ENCODE data around the gene TMEM163. TPM values are rescaled to one million over a fixed set of nuclear protein-coding genes. Genes with fewer than 3 reads are reported as not detected.
"Not testable (repeated sequence)": the region's sequence is repeated elsewhere in the genome, so short reads cannot be mapped to it uniquely, and the experiment has no call there.

Gene TMEM163
- polyA plus RNA-seq, 3 donors from 2014 or later: 1.1 to 5.2 (median 2.8) TPM

DNA sequence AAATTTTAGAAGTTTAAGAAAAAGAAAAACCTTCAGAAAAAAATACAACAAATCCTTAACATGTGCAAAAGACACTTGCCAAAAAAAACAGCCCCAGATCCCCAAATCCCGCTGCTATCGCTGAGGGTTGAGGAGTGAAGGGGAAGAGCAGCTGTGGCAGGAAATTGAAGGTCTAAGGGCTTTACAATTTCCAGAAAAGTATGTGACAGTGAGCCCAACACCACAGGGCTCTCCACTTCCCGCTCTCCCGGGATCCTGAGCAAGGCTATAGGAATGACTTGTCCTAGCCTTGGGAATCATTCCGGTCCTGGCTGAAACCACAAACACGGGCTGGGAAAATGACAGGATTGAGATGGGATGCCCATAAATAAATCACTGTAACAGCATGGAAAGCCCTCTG lies 191.4 kb downstream of the TMEM163 start:
- no peak overlapping the region for H3K4me3 Mint-ChIP-seq
- H3K27ac Mint-ChIP-seq: no peak overlapping the region
- peaks cover 0 to 2% (median 0%) of the 10 kb centered on the region in 3 donors for H3K36me3 Mint-ChIP-seq
- H3K4me1 Mint-ChIP-seq: no peaks in the 10 kb centered on the region
- no peaks in the 10 kb centered on the region for H3K9me3 Mint-ChIP-seq
- peaks cover 0 to 3% (median 2%) of the 10 kb centered on the region in 3 donors for H3K27me3 Mint-ChIP-seq (ENCODE audit: low read depth in 3 of 3)
- no peak for DNase-seq

DNA sequence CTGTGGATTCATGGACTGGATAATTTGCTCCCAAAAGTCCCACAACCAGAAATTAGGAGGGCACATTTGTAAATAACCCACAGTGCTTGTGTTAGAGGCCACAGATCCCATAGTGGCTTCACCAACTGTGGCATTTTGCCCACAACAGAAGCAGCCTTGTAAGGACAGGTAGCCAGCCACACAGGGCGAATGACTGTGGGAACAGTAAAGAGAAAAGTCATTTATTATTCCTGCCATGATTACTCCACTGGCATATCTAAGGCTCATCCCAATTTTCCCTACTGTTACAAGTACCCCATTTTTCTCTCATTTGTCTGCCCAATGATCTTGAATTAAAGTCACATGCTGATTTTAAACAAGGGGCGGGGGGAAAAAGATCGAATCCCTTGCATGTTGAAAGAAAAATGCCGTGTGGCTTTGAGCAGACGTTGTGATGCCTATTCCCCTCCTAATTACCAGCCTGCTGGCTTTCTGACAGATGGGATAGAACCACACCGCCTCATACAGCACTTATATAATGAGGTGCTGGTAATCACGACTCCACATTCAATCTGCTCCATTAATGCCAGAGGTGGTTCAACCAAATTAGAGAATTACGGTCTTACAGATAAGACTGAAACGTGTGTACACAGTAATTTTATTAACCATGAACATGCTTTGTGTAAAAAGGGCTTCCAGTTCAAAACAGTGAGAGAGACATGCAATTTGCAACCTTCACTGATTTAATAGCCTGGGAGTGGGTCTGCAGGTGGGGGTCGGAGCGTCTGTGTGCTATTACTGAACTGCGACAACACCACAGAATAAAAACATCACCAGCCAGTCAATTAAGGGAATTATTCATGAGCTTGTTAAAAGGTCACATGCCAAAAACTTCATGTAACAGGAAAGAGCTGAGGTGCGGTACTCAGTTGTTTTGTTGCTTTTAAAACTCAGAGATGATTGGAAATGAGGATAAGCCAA lies 196.0 kb downstream of the TMEM163 start:
- Mint-ChIP-seq H3K4me3 (no peak overlapping the region), H3K27me3 (ENCODE audit: low read depth in 3 of 3) (peaks cover 0 to 4% (median 0%) of the 10 kb centered on the region in 3 donors), H3K4me1 (no peaks in the 10 kb centered on the region), H3K27ac (no peak overlapping the region), H3K36me3 (no peaks in the 10 kb centered on the region), H3K9me3 (no peaks in the 10 kb centered on the region)
- no peak for DNase-seq

DNA sequence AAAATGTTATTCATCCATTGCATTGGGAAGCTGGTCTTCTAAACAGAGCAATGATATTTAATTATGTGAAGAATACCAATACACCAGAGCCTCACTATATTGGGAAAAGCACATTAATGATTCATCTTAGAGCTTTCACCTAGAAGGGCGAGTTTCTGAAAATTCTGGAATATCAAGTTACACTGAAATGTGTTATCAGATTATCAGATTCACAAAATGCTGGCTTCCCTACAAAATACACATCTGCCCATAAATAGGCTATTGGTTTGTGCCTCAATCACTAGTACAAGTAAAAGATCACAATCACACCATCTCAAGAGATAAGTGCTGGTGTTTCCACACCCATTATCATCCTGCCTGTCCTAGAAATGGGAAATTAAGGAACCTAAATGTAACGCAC lies 200.7 kb downstream of the TMEM163 start:
- no peaks in the 10 kb centered on the region for H3K9me3 Mint-ChIP-seq
- no peaks in the 10 kb centered on the region for H3K36me3 Mint-ChIP-seq
- no peaks in the 10 kb centered on the region for H3K4me1 Mint-ChIP-seq
- no peak overlapping the region for H3K4me3 Mint-ChIP-seq
- no peak overlapping the region for H3K27ac Mint-ChIP-seq
- DNase-seq: no peak
- H3K27me3 Mint-ChIP-seq (ENCODE audit: low read depth in 3 of 3): peaks cover 0 to 2% (median 0%) of the 10 kb centered on the region in 3 donors

DNA sequence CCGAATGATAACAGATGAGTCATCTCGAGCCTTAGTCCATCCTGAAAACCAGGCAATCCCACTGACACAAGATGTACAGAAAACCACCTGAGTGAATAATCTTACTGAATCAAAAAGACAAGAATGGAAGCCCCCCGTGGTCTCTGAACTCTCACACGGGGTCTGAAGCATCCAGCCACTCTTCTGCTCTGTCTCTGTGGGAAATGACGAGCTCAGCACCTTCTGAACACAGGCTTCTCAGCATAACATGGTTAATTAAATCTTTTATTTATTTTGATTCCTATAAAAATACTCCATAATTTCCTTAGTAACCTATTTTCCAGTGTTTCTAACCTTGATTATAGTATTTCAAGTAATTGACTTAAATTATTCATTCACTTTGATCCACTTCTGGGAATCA lies 203.7 kb downstream of the TMEM163 start:
- DNase-seq: no peak
- H3K9me3 Mint-ChIP-seq: no peaks in the 10 kb centered on the region
- peaks cover 0 to 2% (median 0%) of the 10 kb centered on the region in 3 donors for H3K27me3 Mint-ChIP-seq (ENCODE audit: low read depth in 3 of 3)
- no peak overlapping the region for H3K4me3 Mint-ChIP-seq
- no peak overlapping the region for H3K27ac Mint-ChIP-seq
- H3K36me3 Mint-ChIP-seq: no peaks in the 10 kb centered on the region
- H3K4me1 Mint-ChIP-seq: no peaks in the 10 kb centered on the region

DNA sequence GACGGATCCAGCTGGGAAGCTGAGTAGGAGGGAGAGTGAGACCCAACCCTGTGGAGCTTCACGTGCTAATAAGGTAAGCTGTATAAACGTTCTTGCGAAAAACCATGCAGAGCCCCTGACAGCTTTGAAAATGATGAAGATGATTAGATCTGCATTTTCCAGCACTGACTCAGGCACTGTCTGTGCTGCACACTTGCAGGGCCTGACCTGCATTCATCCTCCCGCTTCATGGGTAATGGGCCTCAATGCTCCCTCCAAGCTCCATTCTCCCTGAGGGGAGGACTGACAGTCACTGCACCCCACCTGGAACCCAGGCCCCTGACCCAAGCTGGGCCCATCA lies 205.4 kb downstream of the TMEM163 start:
- no peaks in the 10 kb centered on the region for H3K36me3 Mint-ChIP-seq
- H3K27me3 Mint-ChIP-seq (ENCODE audit: low read depth in 3 of 3): peaks cover 0 to 2% (median 0%) of the 10 kb centered on the region in 3 donors
- no peak overlapping the region for H3K4me3 Mint-ChIP-seq
- no peak overlapping the region for H3K27ac Mint-ChIP-seq
- no peak for DNase-seq
- H3K4me1 Mint-ChIP-seq: no peaks in the 10 kb centered on the region
- no peaks in the 10 kb centered on the region for H3K9me3 Mint-ChIP-seq

DNA sequence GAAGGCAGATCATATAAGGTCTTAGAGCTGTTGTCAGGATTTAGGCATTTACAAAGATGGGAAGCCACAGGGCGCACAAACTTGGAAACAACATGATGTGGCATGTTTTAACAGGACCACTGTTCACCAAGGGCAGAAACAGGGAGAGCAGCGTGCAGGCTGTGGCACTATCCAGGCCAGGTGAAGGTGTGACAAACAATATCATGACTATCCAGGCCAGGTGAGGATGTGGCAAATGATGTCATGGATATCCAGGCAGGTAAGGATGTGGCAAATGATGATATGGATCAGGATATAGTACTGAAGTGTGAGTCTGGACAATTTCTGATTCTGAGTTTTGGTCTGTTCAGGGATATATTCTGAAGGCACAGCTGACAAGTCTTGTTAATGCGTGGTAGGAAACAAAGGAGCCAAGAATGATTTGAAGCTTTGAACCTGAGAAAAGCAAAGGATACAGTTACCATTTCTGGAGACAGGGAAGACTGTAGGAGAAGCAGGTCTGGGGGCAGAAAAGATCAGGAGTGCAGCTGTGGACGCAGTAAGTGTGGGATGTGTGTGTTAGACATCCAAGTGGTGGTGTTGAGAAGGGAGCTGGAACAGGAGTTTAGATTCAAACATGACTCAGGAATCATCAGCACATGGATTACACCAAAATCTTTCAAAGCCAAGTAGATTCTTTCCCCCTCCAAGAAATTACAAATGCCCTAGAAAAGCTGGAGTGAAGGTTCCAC lies 205.9 kb downstream of the TMEM163 start:
- peaks cover 0 to under 1% (median 0%) of the 10 kb centered on the region in 3 donors for H3K27me3 Mint-ChIP-seq (ENCODE audit: low read depth in 3 of 3)
- no peak overlapping the region for H3K4me3 Mint-ChIP-seq
- no peak overlapping the region for H3K27ac Mint-ChIP-seq
- H3K9me3 Mint-ChIP-seq: no peaks in the 10 kb centered on the region
- H3K36me3 Mint-ChIP-seq: no peaks in the 10 kb centered on the region
- H3K4me1 Mint-ChIP-seq: no peaks in the 10 kb centered on the region
- DNase-seq: no peak

DNA sequence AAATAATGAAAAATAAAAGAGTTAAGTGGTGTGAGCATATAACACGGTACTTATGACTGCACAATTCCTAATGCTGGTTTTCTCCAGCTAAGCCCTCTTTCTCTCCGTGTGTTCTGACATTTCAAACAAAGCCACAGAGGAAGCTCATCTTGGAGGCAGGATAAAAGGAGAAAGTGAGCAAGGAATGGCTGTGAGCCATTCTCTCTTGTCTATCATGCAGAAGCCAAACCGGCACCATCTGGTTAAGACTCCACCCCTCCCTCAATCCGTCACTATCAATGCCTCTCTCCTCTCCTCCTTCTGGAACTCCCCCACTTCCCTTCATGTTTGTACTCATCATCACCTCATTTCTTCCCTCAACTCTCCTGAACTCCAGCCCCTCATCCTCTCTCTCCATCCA lies 210.4 kb downstream of the TMEM163 start:
- Mint-ChIP-seq H3K27ac (no peak overlapping the region), H3K9me3 (no peaks in the 10 kb centered on the region), H3K36me3 (peaks cover 0 to 3% (median 0%) of the 10 kb centered on the region in 3 donors), H3K4me3 (no peak overlapping the region), H3K4me1 (no peaks in the 10 kb centered on the region), H3K27me3 (ENCODE audit: low read depth in 3 of 3) (peaks cover 0 to 2% (median 0%) of the 10 kb centered on the region in 3 donors)
- DNase-seq: no peak

DNA sequence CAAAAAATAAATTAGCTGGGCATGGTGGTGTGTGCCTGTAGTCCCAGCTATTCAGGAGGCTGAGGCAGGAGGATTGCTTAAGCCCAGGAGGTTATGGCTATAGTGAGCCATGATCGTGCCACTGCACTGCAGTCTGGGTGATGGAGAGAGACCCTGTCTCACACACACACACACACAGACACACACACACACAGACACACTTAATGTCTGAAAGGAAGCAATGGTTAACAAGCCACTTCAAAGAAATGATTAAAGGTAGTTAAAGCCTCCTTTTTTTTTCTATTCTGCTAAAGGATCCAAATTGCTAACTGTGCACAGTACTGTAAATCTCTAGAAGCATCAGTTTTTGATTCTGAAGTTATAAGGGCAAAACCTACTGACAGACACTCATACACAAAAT lies 211.1 kb downstream of the TMEM163 start:
- no peak for DNase-seq
- Mint-ChIP-seq H3K36me3 (peaks cover 0 to 3% (median 0%) of the 10 kb centered on the region in 3 donors), H3K4me3 (no peak overlapping the region), H3K9me3 (no peaks in the 10 kb centered on the region), H3K4me1 (no peaks in the 10 kb centered on the region), H3K27ac (no peak overlapping the region), H3K27me3 (ENCODE audit: low read depth in 3 of 3) (peaks cover 0 to 2% (median 0%) of the 10 kb centered on the region in 3 donors)

DNA sequence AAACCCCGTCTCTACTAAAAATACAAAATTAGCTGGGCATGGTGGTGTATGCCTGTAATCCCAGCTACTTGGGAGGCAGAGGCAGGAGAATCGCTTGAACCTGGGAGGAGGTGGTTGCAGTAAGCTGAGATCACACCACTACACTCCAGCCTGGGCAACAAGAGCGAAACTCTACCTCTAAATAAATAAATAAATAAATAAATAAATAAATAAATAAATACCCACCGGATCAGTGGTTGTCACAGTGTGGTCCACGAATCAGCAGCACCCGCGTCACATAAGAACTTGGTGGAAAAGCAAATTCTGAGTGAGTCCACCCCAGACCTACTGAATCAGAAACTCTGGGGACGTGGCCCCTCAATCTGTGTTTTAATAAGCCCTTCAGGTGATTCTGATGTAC lies 211.6 kb downstream of the TMEM163 start:
- H3K4me1 Mint-ChIP-seq; H3K4me3 Mint-ChIP-seq; DNase-seq; H3K9me3 Mint-ChIP-seq; H3K27me3 Mint-ChIP-seq (ENCODE audit: low read depth in 3 of 3); H3K27ac Mint-ChIP-seq; H3K36me3 Mint-ChIP-seq: not testable (repeated sequence)

DNA sequence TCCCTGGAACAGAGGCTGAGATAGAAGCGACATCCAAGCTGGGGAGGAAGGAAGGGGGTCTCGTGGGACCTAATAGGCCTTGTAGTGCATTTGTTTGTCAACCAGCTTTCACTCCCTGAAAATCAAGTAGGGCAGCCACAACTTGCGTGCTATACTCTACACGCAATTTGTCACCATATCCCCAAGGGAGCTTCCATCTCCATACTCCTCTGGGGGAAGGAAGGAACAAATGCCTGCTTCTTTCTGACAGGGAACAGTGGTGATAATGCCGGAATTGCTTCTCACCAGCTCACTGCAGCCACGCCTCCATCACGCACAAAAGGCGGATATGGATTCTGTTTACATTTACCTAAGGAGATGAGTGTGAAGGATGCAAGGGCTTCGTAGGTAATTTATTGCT lies 213.4 kb downstream of the TMEM163 start:
- H3K4me3 Mint-ChIP-seq: no peak overlapping the region
- H3K27me3 Mint-ChIP-seq (ENCODE audit: low read depth in 3 of 3): peaks cover 0 to 5% (median 0%) of the 10 kb centered on the region in 3 donors
- no peaks in the 10 kb centered on the region for H3K9me3 Mint-ChIP-seq
- H3K27ac Mint-ChIP-seq: no peak overlapping the region
- no peaks in the 10 kb centered on the region for H3K4me1 Mint-ChIP-seq
- no peak for DNase-seq
- peaks cover 0 to 3% (median 0%) of the 10 kb centered on the region in 3 donors for H3K36me3 Mint-ChIP-seq

DNA sequence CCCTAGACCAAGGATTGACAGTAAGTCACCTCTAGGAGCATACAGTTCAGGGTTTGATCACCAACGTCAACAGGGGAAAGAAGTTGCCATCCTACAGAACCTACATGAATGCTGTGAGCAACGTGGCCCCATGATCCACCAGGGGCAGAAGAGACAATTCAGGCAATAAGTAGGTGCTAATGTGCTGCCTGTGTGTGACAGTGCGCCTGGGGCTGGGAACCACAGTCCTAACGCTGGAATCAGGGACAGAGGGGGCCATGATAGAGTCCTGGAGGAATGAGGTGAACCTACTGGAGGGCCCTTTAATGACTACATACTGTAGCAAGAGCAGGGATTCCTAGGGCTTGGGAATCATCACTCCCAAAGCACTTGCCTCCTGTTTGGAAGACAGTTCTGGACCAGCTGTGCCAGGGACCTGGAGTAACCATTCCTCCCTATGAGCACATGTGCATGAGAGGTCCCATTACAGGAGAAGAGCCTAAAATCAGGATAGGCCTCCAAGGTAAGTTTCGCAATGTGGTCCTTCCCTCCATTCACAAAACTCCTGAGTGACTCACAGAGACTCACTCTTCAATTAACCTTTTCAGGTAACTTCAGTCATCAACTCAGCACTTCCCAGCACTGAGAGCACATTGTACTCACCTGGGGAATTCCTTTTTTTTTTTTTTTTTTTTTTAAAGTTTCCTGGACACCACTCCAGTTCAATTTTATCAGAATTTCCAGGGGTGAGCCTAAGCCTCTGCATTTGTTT lies 214.0 kb downstream of the TMEM163 start:
- Mint-ChIP-seq H3K27me3 (ENCODE audit: low read depth in 3 of 3) (peaks cover 0 to 7% (median 0%) of the 10 kb centered on the region in 3 donors), H3K36me3 (peaks cover 0 to 3% (median 0%) of the 10 kb centered on the region in 3 donors), H3K4me3 (no peak overlapping the region), H3K4me1 (no peaks in the 10 kb centered on the region), H3K27ac (no peak overlapping the region), H3K9me3 (no peaks in the 10 kb centered on the region)
- no peak for DNase-seq

DNA sequence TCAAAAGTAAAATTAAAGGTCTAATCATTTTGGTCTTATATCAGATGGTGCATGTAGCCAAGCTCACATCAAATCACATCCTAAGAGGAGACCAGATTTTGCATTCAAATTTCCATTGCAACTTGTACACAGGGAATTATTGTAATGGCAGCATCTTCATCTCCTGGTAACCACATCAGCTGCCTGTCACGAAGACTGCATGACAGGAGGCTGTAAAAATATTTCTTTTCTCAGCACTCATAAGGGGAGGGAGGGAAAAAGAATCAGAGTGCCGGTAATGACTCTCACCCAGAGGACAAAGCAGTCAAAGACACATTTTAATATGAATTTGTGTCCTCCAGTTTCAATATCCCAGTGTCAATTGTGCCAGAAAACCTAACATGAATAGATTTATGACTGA lies 216.7 kb downstream of the TMEM163 start:
- no peak for DNase-seq
- peaks cover 0 to 3% (median 0%) of the 10 kb centered on the region in 3 donors for H3K36me3 Mint-ChIP-seq
- peaks cover 0 to 10% (median 0%) of the 10 kb centered on the region in 3 donors for H3K27me3 Mint-ChIP-seq (ENCODE audit: low read depth in 3 of 3)
- no peak overlapping the region for H3K4me3 Mint-ChIP-seq
- no peaks in the 10 kb centered on the region for H3K4me1 Mint-ChIP-seq
- H3K9me3 Mint-ChIP-seq: no peaks in the 10 kb centered on the region
- no peak overlapping the region for H3K27ac Mint-ChIP-seq

DNA sequence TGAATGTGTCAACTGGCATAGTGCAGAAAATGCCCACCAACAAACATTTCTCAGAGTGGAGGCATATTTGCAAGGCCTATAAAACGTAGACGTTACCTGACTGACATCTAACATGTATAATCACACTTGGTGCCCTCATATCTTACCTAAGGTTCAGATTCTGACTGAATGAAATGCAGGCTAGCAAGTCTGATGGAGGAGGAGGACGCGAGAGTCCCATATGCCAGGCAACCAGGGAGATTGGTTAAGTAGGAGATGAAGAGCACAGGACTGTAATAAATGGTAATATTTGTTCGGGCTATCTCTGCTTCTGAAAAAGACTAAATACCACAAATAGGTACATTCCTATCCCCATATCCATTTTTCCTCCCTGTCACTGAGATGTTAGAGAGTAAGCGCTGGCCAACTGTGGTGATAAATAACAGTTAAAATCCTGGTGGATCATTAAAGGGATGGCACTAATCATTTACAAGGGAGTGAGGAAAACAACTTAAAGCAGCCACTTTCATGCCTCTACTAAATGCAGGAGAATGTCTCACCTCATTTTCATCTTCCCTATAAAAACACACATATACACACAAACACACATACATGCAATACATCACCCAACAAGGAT lies 217.2 kb downstream of the TMEM163 start:
- Mint-ChIP-seq H3K27me3 (ENCODE audit: low read depth in 3 of 3) (peaks cover 0 to 10% (median 0%) of the 10 kb centered on the region in 3 donors), H3K27ac (no peak overlapping the region), H3K4me3 (no peak overlapping the region)

More for the DNA sequence above, 217.2 kb downstream of the TMEM163 start:
- no peak for DNase-seq
- H3K36me3 Mint-ChIP-seq: peaks cover 0 to 3% (median 0%) of the 10 kb centered on the region in 3 donors
- no peaks in the 10 kb centered on the region for H3K9me3 Mint-ChIP-seq
- H3K4me1 Mint-ChIP-seq: no peaks in the 10 kb centered on the region

Measured in immature natural killer cell (primary cell).